Calu3 (cell line): ENCODE measurements around the gene CLK3. TPM values are rescaled to one million over a fixed set of nuclear protein-coding genes. Genes with fewer than 3 reads are reported as not detected.

Experiments used
- BruUV-seq: library from RNA; stranded (reverse); fragments of 400-500 nt; replicated peaks from 2 replicates; lab custom pipeline; 2021; lab: Mats Ljungman, UMichigan
- CTCF ChIA-PET: fragments of 300-600 bp; sonication (Branson Sonifier 250); formaldehyde crosslinking; loops from one replicate; lab custom pipeline; 2022; ENCODE audit warnings: antibody characterized with exemption; lab: Charles Lee
- DNase-seq: peaks from one replicate; pipeline ENCODE4 v3.0.0; 2022
- H3K27ac Mint-ChIP-seq: one replicate; pipeline ENCODE4 v1.8.0; 2022; ENCODE audit warnings: mixed read lengths; ENCODE audit not compliant: unreplicated experiment
- H3K27me3 Mint-ChIP-seq: one replicate; pipeline ENCODE4 v1.8.0; 2022; ENCODE audit warnings: mixed read lengths; ENCODE audit not compliant: unreplicated experiment
- H3K36me3 Mint-ChIP-seq: one replicate; pipeline ENCODE4 v1.8.0; 2022; ENCODE audit warnings: mild to moderate bottlenecking, moderate library complexity, mixed read lengths; ENCODE audit not compliant: insufficient read depth, unreplicated experiment
- H3K4me1 Mint-ChIP-seq: one replicate; pipeline ENCODE4 v1.8.0; 2022; ENCODE audit warnings: mild to moderate bottlenecking, low read depth, mixed read lengths; ENCODE audit not compliant: unreplicated experiment
- H3K4me3 Mint-ChIP-seq: one replicate; pipeline ENCODE4 v1.8.0; 2022; ENCODE audit warnings: mild to moderate bottlenecking, low read depth, moderate library complexity, mixed read lengths; ENCODE audit not compliant: unreplicated experiment
- H3K9me3 Mint-ChIP-seq: one replicate; pipeline ENCODE4 v1.8.0; 2022; ENCODE audit warnings: low read depth, mixed read lengths; ENCODE audit not compliant: unreplicated experiment
- intact Hi-C: fragments of 100-400 bp; cut with micrococcal nuclease; formaldehyde crosslinking; loops from one replicate; pipeline ENCODE4 v1.10.0; 2022; ENCODE audit not compliant: unreplicated experiment
- total RNA-seq: library from RNA; stranded (reverse); gene quantifications from 2 replicates; pipeline ENCODE4 v1.2.3, GENCODE V29; 2022
- TF ChIP-seq, protein P1 (sequence below): fragments of 200-600 bp; IDR thresholded peaks from one replicate; pipeline ENCODE4 v1.8.0; 2022; ENCODE audit warnings: antibody characterized with exemption; ENCODE audit not compliant: unreplicated experiment

Gene CLK3
- total RNA-seq, 1 experiment from 2014 or later = 93.5 TPM

DNA sequence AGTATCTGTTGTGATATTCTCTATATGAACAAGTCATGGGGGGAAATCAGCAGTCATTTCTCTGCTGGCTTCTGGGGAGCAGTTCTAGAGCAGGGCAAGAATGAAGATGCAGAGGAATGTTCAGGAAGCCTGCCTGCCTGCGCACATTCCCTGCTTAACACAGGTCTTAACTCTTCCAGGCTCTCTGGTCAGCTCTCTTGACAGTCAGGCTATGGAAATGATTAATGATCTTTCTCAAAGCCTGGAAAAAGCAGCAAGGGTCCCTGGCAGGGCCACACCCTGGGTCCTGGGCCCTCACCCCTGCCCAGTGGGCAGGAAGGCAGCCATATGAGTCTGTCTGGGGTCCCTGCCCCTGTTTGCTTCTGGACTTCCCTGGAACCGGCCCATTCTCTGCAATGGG lies 31.4 kb upstream of the CLK3 start:
- H3K27ac Mint-ChIP-seq = no peak overlapping the region
- no peak for DNase-seq
- intact Hi-C loops = no loop called here
- CTCF ChIA-PET = interaction anchor here (0.8 kb wide), 1 partner anchor 190 kb away, joined by 3 read pairs; no protein-coding TSS in a partner anchor
- H3K9me3 Mint-ChIP-seq = no peaks in the 10 kb centered on the region
- no peak overlapping the region for H3K4me3 Mint-ChIP-seq
- no peaks in the 10 kb centered on the region for H3K4me1 Mint-ChIP-seq
- no peaks in the 10 kb centered on the region for H3K27me3 Mint-ChIP-seq
- H3K36me3 Mint-ChIP-seq = peaks cover 6% of the 10 kb centered on the region
- TF ChIP-seq, protein P1, sequence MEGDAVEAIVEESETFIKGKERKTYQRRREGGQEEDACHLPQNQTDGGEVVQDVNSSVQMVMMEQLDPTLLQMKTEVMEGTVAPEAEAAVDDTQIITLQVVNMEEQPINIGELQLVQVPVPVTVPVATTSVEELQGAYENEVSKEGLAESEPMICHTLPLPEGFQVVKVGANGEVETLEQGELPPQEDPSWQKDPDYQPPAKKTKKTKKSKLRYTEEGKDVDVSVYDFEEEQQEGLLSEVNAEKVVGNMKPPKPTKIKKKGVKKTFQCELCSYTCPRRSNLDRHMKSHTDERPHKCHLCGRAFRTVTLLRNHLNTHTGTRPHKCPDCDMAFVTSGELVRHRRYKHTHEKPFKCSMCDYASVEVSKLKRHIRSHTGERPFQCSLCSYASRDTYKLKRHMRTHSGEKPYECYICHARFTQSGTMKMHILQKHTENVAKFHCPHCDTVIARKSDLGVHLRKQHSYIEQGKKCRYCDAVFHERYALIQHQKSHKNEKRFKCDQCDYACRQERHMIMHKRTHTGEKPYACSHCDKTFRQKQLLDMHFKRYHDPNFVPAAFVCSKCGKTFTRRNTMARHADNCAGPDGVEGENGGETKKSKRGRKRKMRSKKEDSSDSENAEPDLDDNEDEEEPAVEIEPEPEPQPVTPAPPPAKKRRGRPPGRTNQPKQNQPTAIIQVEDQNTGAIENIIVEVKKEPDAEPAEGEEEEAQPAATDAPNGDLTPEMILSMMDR = no peak
- BruUV-seq = no TSS peak

GRCh38 chr15:74584779-74585178 lies 30.9 kb upstream of the CLK3 start:
- H3K9me3 Mint-ChIP-seq = no peaks in the 10 kb centered on the region
- H3K27me3 Mint-ChIP-seq = no peaks in the 10 kb centered on the region
- H3K27ac Mint-ChIP-seq = no peak overlapping the region
- TF ChIP-seq, protein P1 = no peak
- BruUV-seq = no TSS peak
- intact Hi-C loops = no loop called here
- CTCF ChIA-PET = no interaction called here
- H3K4me3 Mint-ChIP-seq = no peak overlapping the region
- no peaks in the 10 kb centered on the region for H3K4me1 Mint-ChIP-seq
- H3K36me3 Mint-ChIP-seq = peaks cover 6% of the 10 kb centered on the region
- no peak for DNase-seq

GRCh38 chr15:74585191-74585590 lies 30.4 kb upstream of the CLK3 start:
- H3K36me3 Mint-ChIP-seq = peaks cover 6% of the 10 kb centered on the region
- no peaks in the 10 kb centered on the region for H3K4me1 Mint-ChIP-seq
- H3K27me3 Mint-ChIP-seq = no peaks in the 10 kb centered on the region
- DNase-seq = no peak
- no peak overlapping the region for H3K27ac Mint-ChIP-seq
- TF ChIP-seq, protein P1 = no peak
- CTCF ChIA-PET = no interaction called here
- no TSS peak for BruUV-seq
- H3K9me3 Mint-ChIP-seq = no peaks in the 10 kb centered on the region
- intact Hi-C loops = no loop called here
- H3K4me3 Mint-ChIP-seq = no peak overlapping the region

GRCh38 chr15:74585857-74586256 lies 29.8 kb upstream of the CLK3 start:
- Mint-ChIP-seq H3K4me3 (no peak overlapping the region), H3K27me3 (no peaks in the 10 kb centered on the region), H3K4me1 (no peaks in the 10 kb centered on the region), H3K9me3 (no peaks in the 10 kb centered on the region), H3K36me3 (peaks cover 6% of the 10 kb centered on the region), H3K27ac (no peak overlapping the region)
- CTCF ChIA-PET = no interaction called here
- BruUV-seq = no TSS peak
- DNase-seq = no peak
- intact Hi-C loops = no loop called here
- TF ChIP-seq, protein P1 = no peak
